ENCODE measurements around the gene SMAD7.

Gene SMAD7

GRCh38 chr18:48966523-48966922 lies 15.8 kb upstream of the SMAD7 start:
- Histone ChIP-seq H3K4me1 (ENCODE audit: control insufficient read depth, low read depth, low read length) (peaks cover 24% of the 10 kb centered on the region), H3K9ac (ENCODE audit: low read length) (no peak overlapping the region), H3K27me3 (ENCODE audit: control insufficient read depth, insufficient read depth, low read length) (no peaks in the 10 kb centered on the region), H3K4me3 (ENCODE audit: low read length) (no peak overlapping the region), H3K27ac (ENCODE audit: low read length) (no peak overlapping the region), H3K36me3 (ENCODE audit: control insufficient read depth, low read depth, low read length) (no peaks in the 10 kb centered on the region), H3K9me3 (ENCODE audit: control insufficient read depth, low read depth, low read length) (no peaks in the 10 kb centered on the region)

- Histone ChIP-seq H3K9me3 (ENCODE audit: control insufficient read depth, low read depth, low read length) (no peaks in the 10 kb centered on the region), H3K36me3 (ENCODE audit: control insufficient read depth, low read depth, low read length) (no peaks in the 10 kb centered on the region), H3K27me3 (ENCODE audit: control insufficient read depth, insufficient read depth, low read length) (no peaks in the 10 kb centered on the region), H3K4me3 (ENCODE audit: low read length) (no peak overlapping the region), H3K4me1 (ENCODE audit: control insufficient read depth, low read depth, low read length) (peaks cover 44% of the 10 kb centered on the region), H3K9ac (ENCODE audit: low read length) (no peak overlapping the region), H3K27ac (ENCODE audit: low read length) (no peak overlapping the region)
Measured at GRCh38 chr18:48963586-48964470, 13.1 kb upstream of the SMAD7 start.

DNA sequence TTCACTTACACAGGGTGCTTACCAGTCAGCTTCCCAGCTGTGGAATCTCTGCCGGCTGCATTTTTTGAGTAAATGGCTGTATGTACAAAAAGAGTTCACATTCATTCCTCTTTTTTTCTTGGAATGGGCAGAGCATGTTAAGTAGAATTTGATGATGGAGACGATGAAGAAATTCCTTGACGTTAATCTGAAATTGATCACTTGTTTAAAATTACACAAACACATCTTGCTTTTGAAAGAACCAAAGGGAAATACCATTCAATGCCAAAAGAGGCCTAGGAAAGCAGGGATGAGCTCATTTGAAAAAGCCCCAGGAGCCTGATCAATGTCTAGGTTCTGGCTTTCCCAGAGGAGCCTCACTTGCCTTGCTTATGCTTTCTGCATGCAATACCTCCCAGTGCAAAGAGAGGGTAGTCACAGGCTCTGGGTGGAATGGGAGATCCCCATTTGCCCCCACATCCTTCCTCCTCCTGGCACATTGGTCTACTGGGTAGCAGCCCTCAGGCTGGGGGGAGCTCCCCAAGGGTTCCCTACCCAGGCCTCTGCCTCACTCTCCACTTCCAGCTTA lies 12.3 kb upstream of the SMAD7 start:
- Histone ChIP-seq H3K27ac (ENCODE audit: low read length) (no peak overlapping the region), H3K9ac (ENCODE audit: low read length) (no peak overlapping the region), H3K4me3 (ENCODE audit: low read length) (no peak overlapping the region), H3K4me1 (ENCODE audit: control insufficient read depth, low read depth, low read length) (peaks cover 40% of the 10 kb centered on the region), H3K27me3 (ENCODE audit: control insufficient read depth, insufficient read depth, low read length) (peaks cover under 1% of the 10 kb centered on the region), H3K9me3 (ENCODE audit: control insufficient read depth, low read depth, low read length) (no peaks in the 10 kb centered on the region), H3K36me3 (ENCODE audit: control insufficient read depth, low read depth, low read length) (no peaks in the 10 kb centered on the region)

- Histone ChIP-seq H3K27me3 (ENCODE audit: control insufficient read depth, insufficient read depth, low read length) (peaks cover 6% of the 10 kb centered on the region), H3K9ac (ENCODE audit: low read length) (no peak overlapping the region), H3K36me3 (ENCODE audit: control insufficient read depth, low read depth, low read length) (no peaks in the 10 kb centered on the region), H3K4me1 (ENCODE audit: control insufficient read depth, low read depth, low read length) (peaks cover 37% of the 10 kb centered on the region), H3K9me3 (ENCODE audit: control insufficient read depth, low read depth, low read length) (no peaks in the 10 kb centered on the region), H3K27ac (ENCODE audit: low read length) (no peak overlapping the region), H3K4me3 (ENCODE audit: low read length) (no peak overlapping the region)
Measured at GRCh38 chr18:48962252-48962993, 11.7 kb upstream of the SMAD7 start.

- no peaks in the 10 kb centered on the region for H3K9me3 ChIP-seq (ENCODE audit: control insufficient read depth, low read depth, low read length)
- H3K4me3 ChIP-seq (ENCODE audit: low read length), result no peak overlapping the region
- H3K9ac ChIP-seq (ENCODE audit: low read length), result no peak overlapping the region
- peaks cover 12% of the 10 kb centered on the region for H3K27me3 ChIP-seq (ENCODE audit: control insufficient read depth, insufficient read depth, low read length)
- H3K27ac ChIP-seq (ENCODE audit: low read length), result no peak overlapping the region
- no peaks in the 10 kb centered on the region for H3K36me3 ChIP-seq (ENCODE audit: control insufficient read depth, low read depth, low read length)
- H3K4me1 ChIP-seq (ENCODE audit: control insufficient read depth, low read depth, low read length), result peaks cover 37% of the 10 kb centered on the region
Measured at GRCh38 chr18:48961547-48961946, 10.8 kb upstream of the SMAD7 start.

DNA sequence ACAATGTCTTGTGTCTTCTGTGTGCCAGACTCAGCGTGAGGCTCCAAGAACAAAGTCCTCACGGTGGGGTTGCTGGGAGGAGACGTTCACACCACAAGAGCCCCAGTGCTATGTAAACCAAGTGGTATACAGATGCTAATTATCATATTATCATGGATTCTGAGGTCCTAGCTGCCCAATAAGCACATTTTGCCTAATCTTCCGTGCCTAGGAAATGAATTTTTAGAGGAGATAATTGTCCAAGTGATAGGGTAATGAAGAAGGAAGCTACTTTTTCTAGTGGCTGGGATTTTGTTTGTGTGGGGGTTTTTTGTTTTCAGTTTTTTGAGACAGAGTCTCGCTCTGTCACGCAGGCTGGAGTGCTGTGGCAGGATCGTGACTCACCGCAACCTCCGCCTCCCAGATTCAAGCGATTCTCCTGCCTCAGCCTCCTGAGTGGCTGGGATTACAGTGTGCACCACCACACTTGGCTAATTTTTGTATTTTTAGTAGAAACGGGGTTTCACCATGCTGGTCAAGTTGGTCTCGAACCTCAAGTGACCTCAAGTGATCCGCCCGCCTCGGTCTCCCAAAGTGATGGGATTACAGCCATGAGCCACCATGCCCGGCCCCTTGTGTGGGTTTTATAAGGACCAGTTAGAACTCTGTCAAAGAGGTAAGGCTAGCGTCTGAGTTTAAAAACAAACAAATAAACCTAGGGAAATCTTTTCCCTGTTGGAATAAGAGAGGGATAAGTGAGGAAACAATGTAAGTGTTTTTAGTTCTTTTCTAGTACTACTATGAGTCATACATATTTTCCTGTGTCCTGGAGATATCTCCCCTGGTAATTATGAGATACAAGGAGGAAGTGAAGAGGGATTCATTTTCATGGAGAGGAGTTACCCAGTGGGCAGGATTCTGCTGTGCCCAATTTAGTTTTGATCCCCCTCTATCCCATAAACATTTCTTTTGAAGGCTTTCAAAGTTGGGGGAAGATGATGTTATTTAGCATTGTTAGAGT lies 9.5 kb upstream of the SMAD7 start:
- Histone ChIP-seq H3K9me3 (ENCODE audit: control insufficient read depth, low read depth, low read length) (no peaks in the 10 kb centered on the region), H3K27ac (ENCODE audit: low read length) (peak overlapping the region; percentile 85), H3K9ac (ENCODE audit: low read length) (peak overlapping the region; percentile 28), H3K36me3 (ENCODE audit: control insufficient read depth, low read depth, low read length) (no peaks in the 10 kb centered on the region), H3K4me1 (ENCODE audit: control insufficient read depth, low read depth, low read length) (peaks cover 48% of the 10 kb centered on the region), H3K27me3 (ENCODE audit: control insufficient read depth, insufficient read depth, low read length) (peaks cover 12% of the 10 kb centered on the region), H3K4me3 (ENCODE audit: low read length) (peak overlapping the region; percentile 41)

DNA sequence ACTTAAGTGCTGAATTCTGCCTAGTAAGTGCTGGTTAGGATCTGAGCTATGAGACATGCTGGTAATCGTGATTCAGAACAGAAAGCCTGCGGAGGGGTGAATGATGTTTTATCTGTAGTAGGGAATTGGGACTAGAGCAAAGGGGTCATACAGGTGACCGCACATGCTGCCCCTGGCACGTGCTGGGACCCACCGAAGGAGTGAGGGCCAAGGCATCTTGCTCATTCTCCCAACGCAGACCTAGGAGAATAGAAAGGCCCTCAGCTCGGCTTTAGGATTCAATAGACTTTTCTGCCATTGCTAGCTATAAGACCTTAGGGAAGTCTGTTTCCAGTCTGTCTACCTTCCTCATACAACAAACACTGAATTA lies 8.8 kb upstream of the SMAD7 start:
- H3K9ac ChIP-seq (ENCODE audit: low read length), result peak overlapping the region; percentile 28
- no peaks in the 10 kb centered on the region for H3K36me3 ChIP-seq (ENCODE audit: control insufficient read depth, low read depth, low read length)
- H3K9me3 ChIP-seq (ENCODE audit: control insufficient read depth, low read depth, low read length), result no peaks in the 10 kb centered on the region
- H3K4me1 ChIP-seq (ENCODE audit: control insufficient read depth, low read depth, low read length), result peaks cover 52% of the 10 kb centered on the region
- peak overlapping the region; percentile 41 for H3K4me3 ChIP-seq (ENCODE audit: low read length)
- H3K27me3 ChIP-seq (ENCODE audit: control insufficient read depth, insufficient read depth, low read length), result peaks cover 12% of the 10 kb centered on the region
- peak overlapping the region; percentile 77 for H3K27ac ChIP-seq (ENCODE audit: low read length)

DNA sequence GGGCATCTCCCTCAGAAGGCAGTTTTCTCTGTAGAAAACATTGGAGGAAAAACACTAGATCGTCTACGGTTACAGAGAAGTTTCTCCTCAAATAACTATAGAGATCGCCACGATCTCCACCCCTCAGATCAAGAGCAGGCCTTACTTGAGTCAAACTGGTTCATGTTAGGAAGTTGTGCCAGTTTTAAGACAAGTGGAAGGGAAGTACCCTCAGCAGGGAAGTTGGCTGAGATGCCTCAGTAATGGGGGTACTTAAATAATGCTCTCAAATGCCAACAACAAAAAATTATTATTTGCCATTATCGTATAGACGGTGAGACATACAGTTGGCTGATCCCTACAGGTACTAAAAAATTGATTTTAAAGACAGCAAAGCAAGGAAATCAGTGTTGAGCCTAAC lies 8.2 kb upstream of the SMAD7 start:
- no peak overlapping the region for H3K27ac ChIP-seq (ENCODE audit: low read length)
- H3K4me3 ChIP-seq (ENCODE audit: low read length), result no peak overlapping the region
- no peaks in the 10 kb centered on the region for H3K9me3 ChIP-seq (ENCODE audit: control insufficient read depth, low read depth, low read length)
- peaks cover 52% of the 10 kb centered on the region for H3K4me1 ChIP-seq (ENCODE audit: control insufficient read depth, low read depth, low read length)
- peaks cover 18% of the 10 kb centered on the region for H3K27me3 ChIP-seq (ENCODE audit: control insufficient read depth, insufficient read depth, low read length)
- no peak overlapping the region for H3K9ac ChIP-seq (ENCODE audit: low read length)
- H3K36me3 ChIP-seq (ENCODE audit: control insufficient read depth, low read depth, low read length), result no peaks in the 10 kb centered on the region

DNA sequence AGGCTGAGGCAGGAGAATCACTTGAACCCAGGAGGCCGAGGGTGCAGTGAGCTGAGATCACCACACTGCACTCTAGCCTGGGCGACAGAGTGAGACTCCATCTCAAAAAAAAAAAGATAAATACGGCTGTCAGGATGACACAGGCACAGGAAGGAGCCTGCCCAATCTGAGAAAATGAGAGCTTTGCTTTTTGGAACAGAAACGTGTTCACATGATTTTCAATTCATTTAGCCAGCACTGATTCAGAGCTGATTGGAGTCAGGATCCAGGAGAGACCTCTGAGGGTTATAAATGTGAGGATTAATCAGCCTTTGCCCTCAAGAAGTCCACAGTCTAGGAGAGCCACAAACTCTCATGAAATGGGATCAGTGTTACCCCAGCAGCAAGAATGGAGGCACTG lies 6.9 kb upstream of the SMAD7 start:
- Histone ChIP-seq H3K9me3 (ENCODE audit: control insufficient read depth, low read depth, low read length) (no peaks in the 10 kb centered on the region), H3K4me3 (ENCODE audit: low read length) (no peak overlapping the region), H3K36me3 (ENCODE audit: control insufficient read depth, low read depth, low read length) (no peaks in the 10 kb centered on the region), H3K9ac (ENCODE audit: low read length) (no peak overlapping the region), H3K27me3 (ENCODE audit: control insufficient read depth, insufficient read depth, low read length) (peaks cover 21% of the 10 kb centered on the region), H3K27ac (ENCODE audit: low read length) (no peak overlapping the region), H3K4me1 (ENCODE audit: control insufficient read depth, low read depth, low read length) (peaks cover 50% of the 10 kb centered on the region)

- Histone ChIP-seq H3K4me3 (ENCODE audit: low read length) (no peak overlapping the region), H3K9me3 (ENCODE audit: control insufficient read depth, low read depth, low read length) (no peaks in the 10 kb centered on the region), H3K36me3 (ENCODE audit: control insufficient read depth, low read depth, low read length) (no peaks in the 10 kb centered on the region), H3K4me1 (ENCODE audit: control insufficient read depth, low read depth, low read length) (peaks cover 50% of the 10 kb centered on the region), H3K27ac (ENCODE audit: low read length) (no peak overlapping the region), H3K9ac (ENCODE audit: low read length) (no peak overlapping the region), H3K27me3 (ENCODE audit: control insufficient read depth, insufficient read depth, low read length) (peaks cover 21% of the 10 kb centered on the region)
Measured at GRCh38 chr18:48957136-48957535, 6.4 kb upstream of the SMAD7 start.

DNA sequence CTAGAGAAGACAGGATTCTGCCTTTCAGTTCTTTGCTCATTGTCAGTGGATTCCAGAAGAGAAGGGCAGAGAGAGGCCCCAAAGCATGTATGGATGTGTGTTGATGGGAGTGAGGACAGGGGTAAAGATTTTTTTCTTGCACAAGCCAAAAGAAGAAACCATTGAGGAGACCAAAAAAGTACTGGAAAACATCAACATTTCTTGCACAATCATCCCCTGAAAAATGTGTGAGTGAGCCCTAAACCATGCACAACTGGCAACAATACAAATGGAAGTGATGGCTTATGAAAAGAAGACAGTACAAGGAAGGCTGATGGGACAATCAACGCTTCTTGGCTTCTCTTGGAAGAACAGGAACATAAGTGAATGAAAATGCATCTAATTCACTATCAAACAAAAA lies 5.6 kb upstream of the SMAD7 start:
- H3K4me1 ChIP-seq (ENCODE audit: control insufficient read depth, low read depth, low read length), result peaks cover 49% of the 10 kb centered on the region
- no peak overlapping the region for H3K9ac ChIP-seq (ENCODE audit: low read length)
- no peak overlapping the region for H3K27ac ChIP-seq (ENCODE audit: low read length)

More for the DNA sequence above, 5.6 kb upstream of the SMAD7 start:
- Histone ChIP-seq H3K9me3 (ENCODE audit: control insufficient read depth, low read depth, low read length) (no peaks in the 10 kb centered on the region), H3K36me3 (ENCODE audit: control insufficient read depth, low read depth, low read length) (no peaks in the 10 kb centered on the region), H3K4me3 (ENCODE audit: low read length) (no peak overlapping the region), H3K27me3 (ENCODE audit: control insufficient read depth, insufficient read depth, low read length) (peaks cover 21% of the 10 kb centered on the region)

Measured in iPS-18a (cell line).